ENCODE results near the gene ATAD5.
"Not testable (repeated sequence)": the region's sequence is repeated elsewhere in the genome, so short reads cannot be mapped to it uniquely, and the experiment has no call there.

Gene ATAD5

GRCh38 chr17:30917050-30917449 is 85.3 kb downstream of the ATAD5 start:
- no peak for DNase-seq

GRCh38 chr17:30920282-30920681 is 88.5 kb downstream of the ATAD5 start:
- no peak for DNase-seq

- no peak for DNase-seq
These were observed 89.1 kb downstream of the ATAD5 start for GRCh38 chr17:30920683-30921543.

- no peak for DNase-seq
These were observed 89.9 kb downstream of the ATAD5 start, which contains the start of gene ADAP2 for GRCh38 chr17:30921544-30922196. TSS of gene ADAP2 (plus strand) at chr17:30921945. CDS start at chr17:30922015, 70 bp downstream.

- DNase-seq, result no peak
These were observed 90.7 kb downstream of the ATAD5 start for GRCh38 chr17:30922235-30923030.

GRCh38 chr17:30924341-30924740 is 92.6 kb downstream of the ATAD5 start:
- DNase-seq, result no peak

GRCh38 chr17:30926516-30926915 is 94.8 kb downstream of the ATAD5 start:
- DNase-seq, result no peak

GRCh38 chr17:30927756-30928155 is 96.0 kb downstream of the ATAD5 start:
- no peak for DNase-seq

GRCh38 chr17:30928584-30928983 is 96.8 kb downstream of the ATAD5 start:
- DNase-seq, result no peak

- no peak for DNase-seq
These were observed 97.4 kb downstream of the ATAD5 start for GRCh38 chr17:30929081-30929633.

- not testable (repeated sequence) for DNase-seq
These were observed 98.1 kb downstream of the ATAD5 start for GRCh38 chr17:30929861-30930260.

- DNase-seq, result no peak
These were observed 98.7 kb downstream of the ATAD5 start for GRCh38 chr17:30930495-30930894.

GRCh38 chr17:30931582-30931981 is 99.8 kb downstream of the ATAD5 start:
- not testable (repeated sequence) for DNase-seq

- no peak for DNase-seq
These were observed 102.2 kb downstream of the ATAD5 start for GRCh38 chr17:30933966-30934365.

GRCh38 chr17:30939051-30939689 is 107.4 kb downstream of the ATAD5 start:
- no peak for DNase-seq

GRCh38 chr17:30942308-30943079 is 110.7 kb downstream of the ATAD5 start:
- no peak for DNase-seq

All from NCI-H446 treated with DMSO at 0.1 percent for 48 hours (cell line).